ENCODE results near the gene HDGF.

HDGF gene

DNA sequence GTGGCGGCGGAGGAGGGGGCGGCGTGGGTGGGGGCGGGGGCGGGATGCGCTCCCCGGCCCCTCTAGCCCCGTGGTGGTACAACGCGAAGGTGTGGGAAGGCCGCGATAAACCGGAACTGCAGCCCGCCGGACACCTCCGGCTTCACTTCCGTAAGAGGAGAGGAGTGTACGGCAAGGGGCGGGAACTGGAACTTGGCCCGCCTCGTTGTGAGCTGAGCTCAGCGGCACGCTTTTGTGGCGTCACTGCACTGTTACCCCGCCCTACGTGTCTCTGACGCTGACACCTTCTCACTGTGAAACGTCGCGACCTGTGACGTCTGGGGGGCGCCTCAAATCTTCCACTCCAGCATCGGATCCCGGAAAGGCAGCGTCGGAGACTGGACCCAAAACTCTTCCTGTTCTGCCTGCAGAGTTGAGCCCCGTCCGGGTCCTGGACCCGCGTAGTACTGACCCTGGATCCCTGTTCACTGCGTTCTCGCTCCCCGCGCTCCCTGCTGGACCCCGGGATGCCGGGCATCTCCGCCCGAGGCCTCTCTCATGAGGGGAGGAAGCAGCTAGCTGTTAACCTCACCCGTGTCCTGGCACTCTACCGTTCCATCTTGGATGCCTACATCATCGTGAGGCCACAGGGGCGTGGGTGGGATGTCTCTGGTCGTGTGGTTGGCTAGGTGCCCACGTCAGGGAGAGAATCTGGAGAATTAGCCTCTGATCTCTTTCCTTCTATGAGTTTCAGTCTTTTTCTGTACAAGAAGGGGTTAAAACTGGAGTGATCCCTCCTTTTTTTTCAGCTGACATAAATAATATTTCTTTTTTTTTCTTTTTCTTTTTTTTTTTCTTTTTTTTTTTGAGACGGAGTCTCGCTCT is 22.6 kb downstream of the HDGF start, which contains the start of gene ISG20L2:
Gene ISG20L2 (minus strand): TSS at position 168 of the 864 bp plus-strand sequence. CDS start 1,114 bp downstream, outside the sequence.
- TF ChIP-seq, protein P1, sequence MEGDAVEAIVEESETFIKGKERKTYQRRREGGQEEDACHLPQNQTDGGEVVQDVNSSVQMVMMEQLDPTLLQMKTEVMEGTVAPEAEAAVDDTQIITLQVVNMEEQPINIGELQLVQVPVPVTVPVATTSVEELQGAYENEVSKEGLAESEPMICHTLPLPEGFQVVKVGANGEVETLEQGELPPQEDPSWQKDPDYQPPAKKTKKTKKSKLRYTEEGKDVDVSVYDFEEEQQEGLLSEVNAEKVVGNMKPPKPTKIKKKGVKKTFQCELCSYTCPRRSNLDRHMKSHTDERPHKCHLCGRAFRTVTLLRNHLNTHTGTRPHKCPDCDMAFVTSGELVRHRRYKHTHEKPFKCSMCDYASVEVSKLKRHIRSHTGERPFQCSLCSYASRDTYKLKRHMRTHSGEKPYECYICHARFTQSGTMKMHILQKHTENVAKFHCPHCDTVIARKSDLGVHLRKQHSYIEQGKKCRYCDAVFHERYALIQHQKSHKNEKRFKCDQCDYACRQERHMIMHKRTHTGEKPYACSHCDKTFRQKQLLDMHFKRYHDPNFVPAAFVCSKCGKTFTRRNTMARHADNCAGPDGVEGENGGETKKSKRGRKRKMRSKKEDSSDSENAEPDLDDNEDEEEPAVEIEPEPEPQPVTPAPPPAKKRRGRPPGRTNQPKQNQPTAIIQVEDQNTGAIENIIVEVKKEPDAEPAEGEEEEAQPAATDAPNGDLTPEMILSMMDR (IDR thresholded peaks at IDR 0.05), result no peak

DNA sequence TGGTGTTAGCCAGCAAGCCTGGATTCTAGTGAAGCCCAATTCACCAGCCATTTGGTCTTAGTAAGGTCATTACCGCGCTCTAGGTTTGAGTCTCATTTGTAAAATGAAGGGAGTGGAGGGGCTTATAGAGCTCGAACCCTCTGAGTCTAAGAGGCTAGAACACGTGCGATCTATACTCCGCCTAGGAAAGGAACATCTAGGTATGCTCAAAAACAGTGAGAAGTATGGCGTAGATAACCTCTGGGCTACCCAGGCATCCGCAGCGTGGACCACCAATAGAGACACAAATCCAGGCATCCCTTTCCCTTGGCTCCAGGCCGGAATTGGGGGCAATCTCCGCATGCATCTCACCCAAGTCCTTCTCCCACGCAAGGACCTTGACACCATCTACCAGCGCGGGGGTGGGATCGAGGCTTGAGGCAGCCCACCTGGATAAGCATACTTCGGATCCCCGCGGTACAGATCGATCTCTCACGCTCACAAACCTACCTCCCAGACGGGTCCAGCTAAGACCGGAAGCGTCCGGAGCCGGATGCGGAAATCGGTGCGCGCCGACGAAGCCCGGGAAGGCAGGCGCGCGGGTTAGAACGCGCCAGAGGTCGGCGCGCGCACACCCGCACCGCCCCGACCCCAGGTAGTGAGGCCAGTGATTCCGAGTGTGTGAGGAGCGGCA is 23.4 kb downstream of the HDGF start, which contains the start of gene METTL25B:
Gene METTL25B (plus strand): TSS at position 544 of the 673 bp plus-strand sequence. CDS start 636 bp downstream, outside the sequence.
- TF ChIP-seq, protein P1 (IDR thresholded peaks at IDR 0.05), result no peak

DNA sequence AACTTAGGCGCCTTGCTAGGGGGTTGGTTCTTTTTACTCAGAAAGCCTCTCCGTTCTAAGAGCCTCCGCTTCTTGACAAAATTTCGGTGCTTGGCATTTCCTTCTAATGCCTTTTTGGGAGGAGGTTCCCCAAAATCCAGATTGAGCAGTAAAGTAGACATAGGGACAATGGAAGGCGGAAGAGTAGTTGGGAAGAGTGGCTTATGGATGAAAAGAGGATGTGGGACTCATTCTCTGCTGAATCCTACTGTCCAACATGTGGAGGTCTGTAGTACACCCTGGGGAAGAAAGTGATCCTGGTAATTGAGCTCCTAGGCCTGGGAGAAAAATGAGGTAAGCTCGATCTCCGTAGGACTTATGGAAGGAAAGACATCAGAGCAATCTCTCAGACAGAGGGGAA is 24.0 kb downstream of the HDGF start:
- TF ChIP-seq, protein P1 (IDR thresholded peaks at IDR 0.05), result no peak

DNA sequence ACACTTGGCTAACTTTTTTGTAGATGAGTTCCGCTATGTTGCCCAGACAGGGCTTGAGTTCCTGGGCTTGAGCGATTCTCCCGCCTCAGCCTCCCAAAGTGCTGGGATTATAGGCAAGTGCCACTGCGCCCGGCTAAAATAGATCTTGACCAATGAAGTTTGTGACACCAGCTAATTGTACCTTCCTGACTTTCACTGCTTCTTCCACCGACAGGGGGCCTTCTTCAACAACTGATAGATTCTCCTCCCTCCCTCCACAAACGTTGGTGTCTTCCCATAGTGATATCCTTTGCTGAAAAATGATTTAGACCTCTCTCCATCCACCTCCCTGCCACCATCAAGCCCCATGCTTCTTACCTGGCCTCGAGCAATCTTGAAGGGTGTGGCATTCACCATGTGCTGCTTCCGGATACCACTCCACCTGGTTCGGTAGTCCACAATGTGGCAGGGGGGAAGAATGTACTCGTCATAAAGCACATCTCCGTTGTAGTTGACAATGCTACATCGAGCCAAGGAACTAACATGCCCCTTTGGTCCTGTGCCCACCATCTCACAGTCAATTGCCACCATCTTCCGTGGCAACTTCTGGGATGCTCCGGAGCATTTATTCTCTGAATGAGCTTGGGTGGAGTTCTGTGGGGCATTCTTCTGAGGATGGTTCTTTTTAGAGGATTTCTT is 24.8 kb downstream of the HDGF start:
- TF ChIP-seq, protein P1 (IDR thresholded peaks at IDR 0.05), result peak; percentile 67

DNA sequence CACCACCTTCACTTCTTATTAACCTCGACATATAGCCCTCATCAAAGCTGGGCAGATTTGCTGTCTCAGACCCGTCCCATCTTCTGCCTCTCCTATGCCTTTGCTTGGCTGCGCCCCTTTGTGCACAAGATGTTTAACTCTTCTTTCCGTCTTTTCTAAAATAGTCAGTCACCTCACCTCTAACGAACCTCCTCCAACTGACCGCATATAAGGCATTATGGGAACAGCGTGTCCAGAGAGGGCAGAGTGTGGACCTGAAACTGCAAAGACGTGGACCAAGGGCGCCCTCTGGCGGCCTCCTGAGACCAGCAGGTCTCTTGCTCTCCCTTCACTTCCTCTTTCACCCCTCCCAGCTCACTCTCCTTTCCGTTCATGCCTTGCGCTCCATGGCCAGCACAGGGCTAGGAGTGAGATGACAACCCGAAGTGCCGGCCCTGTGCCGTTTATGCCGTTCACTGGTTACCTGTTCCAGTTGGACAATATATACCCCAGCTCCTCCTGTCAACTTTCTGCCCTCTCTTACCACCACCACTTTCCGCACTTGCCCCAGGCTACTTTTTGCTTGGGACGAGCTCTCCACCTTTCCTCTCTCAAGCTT is 25.7 kb downstream of the HDGF start:
- TF ChIP-seq, protein P1 (IDR thresholded peaks at IDR 0.05), result peak; percentile 98

DNA sequence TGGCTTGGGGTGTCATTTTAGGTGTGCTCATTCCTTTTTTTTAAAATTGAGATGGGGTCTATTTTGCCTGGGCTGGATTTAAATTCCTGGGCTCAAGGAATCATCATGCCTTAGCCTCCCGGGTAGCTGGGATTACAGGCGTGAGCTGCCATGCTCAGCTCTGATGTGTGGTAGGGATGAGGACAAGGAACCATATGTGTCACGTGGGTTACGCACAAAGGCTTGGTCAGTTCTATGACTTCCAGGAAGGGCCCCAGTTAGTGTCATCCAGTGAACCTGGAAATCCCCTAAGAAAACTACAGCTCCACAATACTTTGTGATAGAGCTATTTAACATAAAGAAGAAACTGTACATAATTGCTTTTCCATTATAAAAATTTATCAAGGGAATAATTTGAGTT is 29.9 kb downstream of the HDGF start:
- TF ChIP-seq, protein P1 (IDR thresholded peaks at IDR 0.05), result no peak

DNA sequence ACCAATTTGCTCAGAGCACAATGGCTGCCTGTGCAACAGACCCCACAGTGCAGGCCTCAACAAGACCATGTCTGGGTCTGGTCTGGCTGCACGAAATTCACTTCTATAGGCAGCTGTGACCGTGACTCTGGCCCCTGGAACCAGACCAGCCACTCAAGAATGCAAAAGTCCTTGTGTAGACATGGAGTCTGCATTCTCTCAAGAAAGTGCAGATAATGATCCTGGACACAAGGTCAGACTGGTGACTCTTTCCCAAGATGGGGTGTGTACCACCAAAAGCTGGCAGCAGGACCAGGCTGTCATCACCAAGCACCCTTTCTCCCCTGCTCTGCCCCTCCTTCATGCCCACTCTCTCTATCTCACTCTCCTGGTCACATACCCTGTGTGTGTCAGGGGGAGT is 30.3 kb downstream of the HDGF start:
- TF ChIP-seq, protein P1 (IDR thresholded peaks at IDR 0.05), result no peak
